HG02759 (cell line): ENCODE data around the gene KCNK6.
A peak's percentile ranks its signal among the peaks of the same experiment; 100 is the strongest.
"Not testable (repeated sequence)": the region's sequence is repeated elsewhere in the genome, so short reads cannot be mapped to it uniquely, and the experiment has no call there.

Experiments
- ATAC-seq: cut with Tn5 transposase; IDR thresholded peaks from one replicate; pipeline ENCODE4 v1.9.1; 2021; ENCODE audit warnings: mild to moderate bottlenecking, moderate library complexity; ENCODE audit not compliant: unreplicated experiment

Gene KCNK6

DNA sequence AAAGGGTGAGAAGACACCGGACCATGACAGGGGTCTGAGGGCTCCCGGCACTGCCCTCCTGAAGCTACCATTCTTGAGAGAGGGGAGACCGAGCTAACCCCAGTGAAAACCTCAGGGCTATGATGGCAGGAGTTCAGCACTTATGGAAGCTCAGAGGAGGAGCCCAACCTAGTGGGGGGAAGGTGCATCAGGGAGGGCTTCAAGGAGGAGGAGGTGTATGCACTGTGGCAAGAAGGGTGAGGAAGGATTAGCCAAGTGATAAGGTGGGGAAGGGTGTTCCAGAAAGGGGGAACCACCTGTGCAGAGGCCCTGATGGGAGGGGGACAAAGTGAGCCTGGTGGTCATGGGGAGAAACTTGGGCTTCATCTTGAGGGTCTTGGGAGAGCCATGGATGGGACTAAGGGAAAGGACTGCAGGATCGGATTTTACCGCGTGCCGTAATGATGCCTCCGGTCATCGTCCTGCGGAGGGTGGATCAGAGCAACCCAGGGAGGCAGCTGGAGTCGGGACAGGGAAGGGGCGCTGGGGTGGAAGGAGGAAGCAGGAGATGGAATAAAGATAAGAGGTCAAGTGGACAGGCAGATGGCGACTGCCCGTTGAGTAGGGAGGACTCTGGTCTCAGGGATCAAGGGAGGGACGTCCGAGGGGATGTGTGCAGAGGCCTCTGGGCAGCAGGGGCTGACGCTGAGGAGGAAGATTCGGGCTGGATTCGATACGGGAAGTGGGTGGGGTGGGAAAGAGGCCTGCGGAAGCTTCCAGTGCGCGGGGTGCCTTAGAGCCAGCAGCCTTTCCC is 41.4 kb downstream of the KCNK6 start:
- ATAC-seq = no peak

- ATAC-seq = peak; percentile 58
These were observed 42.0 kb downstream of the KCNK6 start for GRCh38 chr19:38361633-38362075.

DNA sequence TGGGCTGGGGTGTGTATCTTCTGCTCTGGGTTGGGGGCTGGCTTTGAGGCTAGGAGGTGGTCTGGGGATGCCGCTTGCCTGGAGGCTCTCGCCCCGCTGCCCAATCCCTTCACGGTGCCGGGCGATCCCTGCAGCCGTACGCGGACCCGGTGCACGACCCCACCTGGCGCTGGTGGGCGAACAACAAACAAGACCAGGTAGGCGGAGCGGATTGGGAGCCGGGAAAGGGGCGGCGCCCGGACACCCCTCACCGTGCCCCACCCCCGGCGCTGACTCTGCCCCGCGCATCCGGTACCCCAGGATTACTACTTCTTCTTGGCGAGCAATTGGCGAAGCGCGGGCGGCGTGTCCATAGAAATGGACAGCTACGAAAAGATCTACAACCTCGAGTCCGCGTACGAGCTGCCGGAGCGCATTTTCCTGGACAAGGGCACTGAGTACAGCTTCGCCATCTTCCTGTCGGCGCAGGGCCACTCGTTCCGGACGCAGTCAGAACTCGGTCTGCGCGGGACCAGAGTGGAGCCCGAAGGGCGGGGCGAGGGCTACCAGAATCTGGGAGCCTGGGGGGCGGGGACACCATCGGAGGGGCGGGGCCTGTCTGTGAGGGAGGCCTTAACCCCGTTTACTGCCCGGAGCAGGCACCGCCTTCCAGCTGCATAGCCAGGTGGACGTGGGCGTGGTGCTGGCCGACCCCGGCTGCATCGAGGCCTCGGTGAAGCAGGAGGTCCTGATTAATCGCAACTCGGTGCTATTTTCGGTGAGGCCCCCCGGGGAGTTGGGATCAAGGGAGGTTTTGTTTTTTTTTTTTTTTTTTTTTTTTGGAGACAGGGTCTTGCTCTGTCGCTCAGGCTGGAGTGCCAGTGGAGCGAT is 42.7 kb downstream of the KCNK6 start:
- ATAC-seq = peak; percentile 46

DNA sequence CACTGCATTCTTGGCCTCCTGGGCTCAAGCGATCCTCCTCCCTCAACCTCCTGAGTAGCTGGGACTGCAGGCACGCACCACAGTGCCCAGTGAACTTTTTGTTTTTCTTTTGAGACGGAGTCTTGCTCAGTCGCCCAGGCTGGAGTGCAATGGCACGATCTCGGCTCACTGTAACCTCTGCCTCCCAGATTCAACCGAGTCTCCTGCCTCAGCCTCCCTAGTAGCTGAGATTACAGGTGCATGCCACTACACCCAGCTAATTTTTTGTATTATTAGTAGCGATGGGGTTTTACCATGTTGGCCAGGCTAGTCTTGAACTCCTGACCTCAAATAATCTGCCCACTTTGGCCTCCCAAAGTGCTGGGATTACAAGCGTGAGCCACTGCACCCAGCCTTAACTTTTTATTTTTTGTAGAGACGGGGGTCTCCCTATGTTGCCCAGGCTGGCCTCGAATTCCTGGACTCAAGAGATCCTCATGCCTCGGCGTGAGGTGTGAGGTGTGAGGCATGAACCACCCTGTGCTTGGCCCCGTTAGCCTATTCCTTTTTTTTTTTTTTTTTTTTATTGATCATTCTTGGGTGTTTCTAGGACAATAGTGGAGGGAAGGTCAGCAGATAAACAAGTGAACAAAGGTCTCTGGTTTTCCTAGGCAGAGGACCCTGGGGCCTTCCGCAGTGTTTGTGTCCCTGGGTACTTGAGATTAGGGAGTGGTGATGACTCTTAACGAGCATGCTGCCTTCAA is 43.5 kb downstream of the KCNK6 start:
- ATAC-seq = not testable (repeated sequence)

GRCh38 chr19:38367041-38367440 is 47.4 kb downstream of the KCNK6 start:
- ATAC-seq = no peak

DNA sequence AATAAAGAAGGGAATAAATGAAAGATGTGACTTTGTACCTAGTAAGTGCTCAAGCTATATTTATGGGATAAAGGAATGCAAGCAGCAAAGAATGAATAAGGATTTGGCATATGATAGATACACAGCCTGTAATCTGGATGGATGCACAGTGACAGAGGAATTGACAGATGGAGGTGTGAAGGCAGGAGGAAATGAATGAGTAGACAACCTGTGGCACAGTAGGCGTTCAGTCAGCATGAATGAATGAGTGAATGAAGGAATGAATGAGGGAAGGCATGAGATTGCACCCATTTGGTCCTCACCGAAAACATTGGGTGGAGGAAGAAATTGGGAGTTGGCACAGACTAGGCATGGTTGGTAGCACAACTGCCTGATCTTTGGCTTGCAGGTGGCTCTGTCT is 49.9 kb downstream of the KCNK6 start:
- ATAC-seq = no peak

GRCh38 chr19:38370299-38370698 is 50.7 kb downstream of the KCNK6 start:
- ATAC-seq = no peak

DNA sequence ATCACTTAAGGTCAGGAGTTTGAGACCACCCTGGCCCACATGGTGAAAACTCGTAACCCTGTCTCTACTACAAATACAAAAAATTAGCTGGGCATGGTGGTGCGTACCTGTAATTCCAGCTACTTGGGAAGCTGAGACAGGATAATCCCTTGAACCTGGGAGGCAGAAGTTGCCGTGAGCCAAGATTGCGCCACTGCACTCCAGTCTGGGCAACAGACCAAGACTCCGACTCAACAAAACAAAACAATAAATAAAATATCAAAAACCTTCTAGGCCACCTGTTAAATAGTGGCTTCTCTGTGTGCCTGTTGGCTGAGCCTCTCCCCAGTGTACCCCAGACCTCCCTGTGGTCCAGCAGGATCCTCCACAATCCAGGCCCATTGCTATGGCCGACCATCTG is 51.4 kb downstream of the KCNK6 start:
- no peak for ATAC-seq

DNA sequence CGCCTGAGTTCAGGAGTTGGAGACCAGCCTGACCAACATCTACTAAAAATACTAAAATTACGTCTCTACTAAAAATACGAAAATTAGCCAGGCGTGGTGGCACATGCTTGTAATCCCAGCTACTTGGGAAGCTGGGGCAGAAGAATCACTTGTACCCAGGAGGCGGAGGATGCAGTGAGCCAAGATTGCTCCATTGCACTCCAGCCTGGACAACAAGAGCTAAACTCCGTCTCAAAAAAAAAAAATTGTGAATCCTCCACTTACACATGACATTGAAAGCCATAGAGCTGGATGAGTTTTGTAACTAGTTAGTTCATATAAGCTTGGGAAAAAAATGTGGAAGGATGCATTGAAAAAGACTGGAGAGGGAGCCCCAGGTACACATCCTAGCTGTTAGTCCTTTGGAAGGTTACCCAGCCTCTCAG is 54.3 kb downstream of the KCNK6 start:
- no peak for ATAC-seq

- ATAC-seq = peak; percentile 95
These were observed 54.9 kb downstream of the KCNK6 start, which contains the start of gene PSMD8 for GRCh38 chr19:38374332-38375097. Gene PSMD8, plus strand, starts transcription at chr19:38374571. Its CDS starts 31 bp downstream, at chr19:38374602.

GRCh38 chr19:38375098-38375493 is 55.5 kb downstream of the KCNK6 start:
- ATAC-seq = peak; percentile 1

DNA sequence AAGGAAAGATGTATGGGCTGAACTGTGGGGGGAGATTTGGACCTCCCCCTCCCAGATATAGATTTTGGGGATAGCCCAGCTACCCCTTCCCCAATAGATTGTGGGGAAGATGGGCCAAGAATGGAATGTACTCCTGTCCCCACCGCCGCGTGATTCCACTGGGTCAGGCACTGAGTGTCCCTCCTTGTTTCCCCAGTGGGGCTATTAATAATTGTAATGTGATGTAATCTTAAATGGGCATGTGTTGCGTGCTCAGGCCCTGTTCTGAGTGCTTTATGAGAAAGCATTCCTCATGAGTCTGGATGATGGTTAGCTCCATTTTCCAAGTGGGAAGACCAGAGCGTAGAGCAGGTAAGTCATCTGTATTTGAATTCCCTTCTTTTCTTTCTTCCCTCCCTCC is 56.1 kb downstream of the KCNK6 start:
- no peak for ATAC-seq

DNA sequence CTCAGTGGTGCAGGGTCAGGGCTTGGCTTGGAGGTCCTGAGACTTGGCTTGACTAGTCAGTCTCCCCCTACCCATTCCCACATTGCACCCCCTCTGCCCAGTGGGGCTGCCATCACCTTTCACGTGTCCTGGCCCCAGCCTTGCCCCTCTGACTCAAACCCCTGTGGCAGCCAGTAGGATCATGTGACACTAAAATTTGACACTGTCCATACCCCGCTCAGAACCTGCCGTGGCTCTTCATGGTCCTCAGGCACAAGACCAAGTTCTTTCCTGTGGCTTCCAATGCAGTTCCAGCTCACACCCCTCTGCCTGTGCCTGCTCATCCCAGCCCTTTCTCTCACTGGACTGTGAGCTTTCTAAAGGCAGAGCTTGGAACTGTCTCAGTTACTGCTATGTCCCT is 56.9 kb downstream of the KCNK6 start:
- no peak for ATAC-seq

- ATAC-seq = no peak
These were observed 57.4 kb downstream of the KCNK6 start for GRCh38 chr19:38377052-38377451.

DNA sequence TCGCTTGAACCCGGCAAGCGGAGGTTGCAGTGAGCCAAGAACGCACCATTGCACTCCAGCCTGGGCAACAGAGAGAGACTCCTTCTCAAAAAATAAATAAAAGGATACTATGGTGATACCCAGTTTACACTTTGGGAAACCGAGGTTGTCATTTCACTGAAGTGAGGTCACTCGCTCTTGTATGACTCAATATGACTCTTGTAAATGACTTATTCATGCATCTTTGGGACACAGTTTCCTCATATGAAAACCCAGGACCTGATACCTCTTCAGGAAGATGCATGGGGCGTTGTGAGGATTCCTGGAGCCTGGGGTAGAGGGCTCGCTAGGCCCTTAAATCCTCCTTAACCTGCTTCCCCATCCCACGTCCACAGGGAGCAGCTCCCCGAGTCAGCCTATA is 59.2 kb downstream of the KCNK6 start:
- no peak for ATAC-seq

DNA sequence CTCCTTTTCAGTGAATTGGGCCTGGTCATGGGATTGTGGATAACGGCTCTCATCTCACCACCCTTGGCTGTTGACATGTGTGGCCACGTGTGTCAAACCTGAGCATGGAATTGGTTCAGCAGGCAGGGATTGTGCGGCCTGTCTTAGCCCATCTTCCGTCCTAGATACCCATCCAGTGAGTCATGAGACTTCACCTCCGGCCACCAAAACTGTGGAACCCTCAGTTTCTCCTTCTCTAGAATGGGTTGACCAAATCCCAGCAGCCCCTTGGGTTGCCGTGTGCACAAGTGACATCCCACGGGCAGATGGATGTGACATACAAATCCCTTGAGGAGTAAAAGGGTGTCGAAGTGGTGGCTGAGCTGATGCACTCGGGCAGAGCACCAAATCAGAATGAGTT is 61.5 kb downstream of the KCNK6 start:
- no peak for ATAC-seq
